Measurements from ENCODE around the gene PIM2. TPM values are rescaled to one million over a fixed set of nuclear protein-coding genes. Genes with fewer than 3 reads are reported as not detected.

PIM2 gene
- total and polyA plus RNA-seq, 9 of the 15 experiments (the other 6 are each of a cell fraction or from before 2014, with no cell fraction given) = 67.6 to 191 (median 108) TPM

GRCh38 chrX:48918643-48919340 is at the start of gene PIM2 (continued):
- TF ChIP-seq RNF2 (IDR thresholded peaks at IDR 0.05) (peak; percentile 18; the same call in 1 of the 2 replicates), SIX5 (IDR thresholded peaks at IDR 0.05; ENCODE audit: borderline replicate concordance in 1 of 2, insufficient read depth in 1 of 2, low read depth in 1 of 2, low read length in 2 of 2) (no peak), CBX1 (IDR thresholded peaks at IDR 0.05; ENCODE audit: low read depth) (no peak), PRMT5 (CRISPR knock-in tag; IDR thresholded peaks at IDR 0.05) (no peak), CAMTA2 (CRISPR knock-in tag; conservative IDR thresholded peaks at IDR 0.05) (no peak), ATF2 (CRISPR knock-in tag; IDR thresholded peaks at IDR 0.05) (no peak), ZNF740 (CRISPR knock-in tag; IDR thresholded peaks at IDR 0.05) (no peak), ZNF740 (tag; IDR thresholded peaks at IDR 0.05) (no peak), BRF1 (IDR thresholded peaks at IDR 0.05; ENCODE audit: borderline replicate concordance, extremely low read depth, insufficient read length) (no peak), FOXJ3 (CRISPR knock-in tag; IDR thresholded peaks at IDR 0.05) (no peak), TEAD4 (IDR thresholded peaks at IDR 0.05; ENCODE audit: low read length) (no peak), TEAD4 (CRISPR knock-in tag; IDR thresholded peaks at IDR 0.05; ENCODE audit: borderline replicate concordance) (no peak), STAG1 (CRISPR knock-in tag; IDR thresholded peaks at IDR 0.05; ENCODE audit: borderline replicate concordance) (no peak), MXI1 (IDR thresholded peaks at IDR 0.05; ENCODE audit: low read depth, low read length) (0 out of 2 replicates have a peak, but pooled peaks have one; percentile 47), PHF8 (IDR thresholded peaks at IDR 0.05; ENCODE audit: borderline replicate concordance, low read length) (peak; percentile 72; the same call in 1 of the 2 replicates), FOXA3 (CRISPR knock-in tag; conservative IDR thresholded peaks at IDR 0.05 in 1 of 2, IDR thresholded peaks at IDR 0.05 in 1 of 2) (no peak), FOXO4 (CRISPR knock-in tag; IDR thresholded peaks at IDR 0.05) (no peak), HSF4 (CRISPR knock-in tag; IDR thresholded peaks at IDR 0.05; ENCODE audit: borderline replicate concordance) (no peak), HNRNPL (IDR thresholded peaks at IDR 0.05; ENCODE audit: low read depth, low read length) (no peak), PREB (CRISPR knock-in tag; IDR thresholded peaks at IDR 0.05) (no peak), CTCF (IDR thresholded peaks at IDR 0.05 in 2 of 3, conservative IDR thresholded peaks at IDR 0.05 in 1 of 3; ENCODE audit: insufficient read depth in 2 of 3, low read depth in 1 of 3, low read length in 3 of 3) (no peak)

Measured in K562 (cell line).